ENCODE results near the gene DHRS7C. TPM values are rescaled to one million over a fixed set of nuclear protein-coding genes. Genes with fewer than 3 reads are reported as not detected.

DHRS7C gene
- total and polyA plus RNA-seq, 2 of the 13 experiments (the other 11 are each of a cell fraction or from before 2014, with no cell fraction given), result not detected

GRCh38 chr17:9825641-9826150 lies 34.3 kb upstream of the DHRS7C start, which contains the start of gene GLP2R:
Gene GLP2R, plus strand, starts transcription at chr17:9825924. Its CDS starts 140 bp downstream, at chr17:9826064.
- Histone ChIP-seq H3K27me3 (ENCODE audit: control insufficient read depth in 1 of 2, insufficient read depth in 2 of 2, low read length in 2 of 2) (peaks cover 3 to 19% of the 10 kb centered on the region in 2 experiments), H3K4me2 (ENCODE audit: low read depth, low read length) (no peak within 1 kb of the TSS), H3K79me2 (ENCODE audit: insufficient read depth, low read length) (no peaks in the 10 kb centered on the region), H3K4me3 (replicated peaks in 1 of 3; ENCODE audit: insufficient read depth in 1 of 3, low read depth in 2 of 3, low read length in 3 of 3) (no peak within 1 kb of the TSS), H3K9ac (ENCODE audit: insufficient read depth, low read depth, low read length) (no peak within 1 kb of the TSS), H2AFZ (ENCODE audit: low read length) (no peak within 1 kb of the TSS), H3K4me1 (ENCODE audit: insufficient read depth, low read length) (no peaks in the 10 kb centered on the region), H3K9me3 (ENCODE audit: low read length) (no peaks in the 10 kb centered on the region), H3K27ac (ENCODE audit: extremely low read length, insufficient read depth, low read length) (no peak within 1 kb of the TSS), H4K20me1 (ENCODE audit: insufficient read depth, low read length) (no peaks in the 10 kb centered on the region), H3K36me3 (replicated peaks in 1 of 2; ENCODE audit: control insufficient read depth in 1 of 2, insufficient read depth in 2 of 2, low read length in 2 of 2) (no peaks in the 10 kb centered on the region)
- CTCF ChIA-PET (ENCODE audit: low intra/inter-chr PET ratio, low total read pairs), result no interaction called here
- POLR2A ChIA-PET, result no interaction called here
- intact Hi-C loops (cut with micrococcal nuclease; ENCODE audit: unreplicated experiment) (no loop called here), in situ Hi-C loops (cut with HindIII; ENCODE audit: extremely low pct_ligation_motif_present, low pct_unique_long_range_greater_than_20kb) (no loop called here)
- DNase-seq (ENCODE audit: low spot score), result no peak
- no peak for FAIRE-seq
- ATAC-seq, result no peak
- BruUV-seq (replicated peaks), result no TSS peak
- TF ChIP-seq SOX5 (CRISPR knock-in tag; IDR thresholded peaks at IDR 0.05; ENCODE audit: borderline replicate concordance), result no peak
- WGBS (ENCODE audit: low lambda C conversion rate), result 17% methylated on average over 20 of the region's 21 CpGs

- no peaks in the 10 kb centered on the region for H3K36me3 ChIP-seq (replicated peaks in 1 of 2; ENCODE audit: control insufficient read depth in 1 of 2, insufficient read depth in 2 of 2, low read length in 2 of 2)
- intact Hi-C loops (cut with micrococcal nuclease; ENCODE audit: unreplicated experiment), result no loop called here
- no peaks in the 10 kb centered on the region for H4K20me1 ChIP-seq (ENCODE audit: insufficient read depth, low read length)
- no peaks in the 10 kb centered on the region for H3K9me3 ChIP-seq (ENCODE audit: low read length)
- no peak overlapping the region for H3K9ac ChIP-seq (ENCODE audit: insufficient read depth, low read depth, low read length)
- WGBS (ENCODE audit: low lambda C conversion rate), result 25% methylated on average over 7 of the region's 8 CpGs
- no peak for ATAC-seq
- no peak overlapping the region for H2AFZ ChIP-seq (ENCODE audit: low read length)
- ChIA-PET POLR2A (no interaction called here), CTCF (ENCODE audit: low intra/inter-chr PET ratio, low total read pairs) (no interaction called here)
- in situ Hi-C loops (cut with HindIII; ENCODE audit: extremely low pct_ligation_motif_present, low pct_unique_long_range_greater_than_20kb), result no loop called here
- peaks cover 3 to 17% of the 10 kb centered on the region in 2 experiments for H3K27me3 ChIP-seq (ENCODE audit: control insufficient read depth in 1 of 2, insufficient read depth in 2 of 2, low read length in 2 of 2)
- no peaks in the 10 kb centered on the region for H3K4me1 ChIP-seq (ENCODE audit: insufficient read depth, low read length)
- no peak overlapping the region for H3K27ac ChIP-seq (ENCODE audit: extremely low read length, insufficient read depth, low read length)
- TF ChIP-seq ZNF768 (CRISPR knock-in tag; IDR thresholded peaks at IDR 0.05) (peak; percentile 67), EEA1 (CRISPR knock-in tag; IDR thresholded peaks at IDR 0.05; ENCODE audit: borderline replicate concordance) (no peak), MLX (CRISPR knock-in tag; IDR thresholded peaks at IDR 0.05) (no peak)
- no TSS peak for BruUV-seq (replicated peaks)
- no peak overlapping the region for H3K4me2 ChIP-seq (ENCODE audit: low read depth, low read length)
- no peak overlapping the region for H3K4me3 ChIP-seq (replicated peaks in 1 of 3; ENCODE audit: insufficient read depth in 1 of 3, low read depth in 2 of 3, low read length in 3 of 3)
- DNase-seq (ENCODE audit: low spot score), result no peak
- FAIRE-seq, result no peak
- H3K79me2 ChIP-seq (ENCODE audit: insufficient read depth, low read length), result no peaks in the 10 kb centered on the region
Observed at GRCh38 chr17:9824797-9825338, 33.5 kb upstream of the DHRS7C start.
